Endothelial cell (in vitro differentiated cells): ENCODE measurements around the gene NLRP10. TPM values are rescaled to one million over a fixed set of nuclear protein-coding genes. Genes with fewer than 3 reads are reported as not detected.

Experiments
- DNase-seq: peaks from one replicate; pipeline ENCODE4 v3.0.0; 2021; ENCODE audit warnings: low spot score
- H3K27ac Mint-ChIP-seq: one replicate; pipeline ENCODE4 v1.8.0; 2021; ENCODE audit warnings: mixed read lengths, inconsistent platforms; ENCODE audit not compliant: unreplicated experiment
- H3K27me3 Mint-ChIP-seq: one replicate; pipeline ENCODE4 v1.8.0; 2021; ENCODE audit warnings: mild to moderate bottlenecking, moderate library complexity, mixed read lengths, inconsistent platforms; ENCODE audit not compliant: unreplicated experiment
- H3K36me3 Mint-ChIP-seq: one replicate; pipeline ENCODE4 v1.8.0; 2021; ENCODE audit warnings: mild to moderate bottlenecking, low read depth, mixed read lengths, inconsistent platforms; ENCODE audit not compliant: unreplicated experiment
- H3K4me1 Mint-ChIP-seq: one replicate; pipeline ENCODE4 v1.8.0; 2021; ENCODE audit warnings: mild to moderate bottlenecking, mixed read lengths, inconsistent platforms; ENCODE audit not compliant: unreplicated experiment
- H3K4me3 Mint-ChIP-seq: one replicate; pipeline ENCODE4 v1.8.0; 2021; ENCODE audit warnings: mild to moderate bottlenecking, mixed read lengths, inconsistent platforms; ENCODE audit not compliant: unreplicated experiment
- H3K9me3 Mint-ChIP-seq: one replicate; pipeline ENCODE4 v1.8.0; 2021; ENCODE audit warnings: mixed read lengths, inconsistent platforms; ENCODE audit not compliant: unreplicated experiment
- total RNA-seq: library from RNA; stranded (reverse); fragmentation: NEBNext Ultra II Directional; extraction: Animal tissue kit (Norgen Biotek cat#: 25700); gene quantifications from one replicate; pipeline ENCODE4 v1.2.1, GENCODE V29; 2021; ENCODE audit not compliant: unreplicated experiment
- TF ChIP-seq, protein P1 (sequence below): fragments of 200-600 bp; sonication (generic); IDR thresholded peaks from one replicate; pipeline ENCODE4 v1.5.0; 2021; ENCODE audit warnings: antibody characterized with exemption; ENCODE audit not compliant: unreplicated experiment

Gene NLRP10
- total RNA-seq, 1 donor from 2014 or later = not detected

- TF ChIP-seq, protein P1, sequence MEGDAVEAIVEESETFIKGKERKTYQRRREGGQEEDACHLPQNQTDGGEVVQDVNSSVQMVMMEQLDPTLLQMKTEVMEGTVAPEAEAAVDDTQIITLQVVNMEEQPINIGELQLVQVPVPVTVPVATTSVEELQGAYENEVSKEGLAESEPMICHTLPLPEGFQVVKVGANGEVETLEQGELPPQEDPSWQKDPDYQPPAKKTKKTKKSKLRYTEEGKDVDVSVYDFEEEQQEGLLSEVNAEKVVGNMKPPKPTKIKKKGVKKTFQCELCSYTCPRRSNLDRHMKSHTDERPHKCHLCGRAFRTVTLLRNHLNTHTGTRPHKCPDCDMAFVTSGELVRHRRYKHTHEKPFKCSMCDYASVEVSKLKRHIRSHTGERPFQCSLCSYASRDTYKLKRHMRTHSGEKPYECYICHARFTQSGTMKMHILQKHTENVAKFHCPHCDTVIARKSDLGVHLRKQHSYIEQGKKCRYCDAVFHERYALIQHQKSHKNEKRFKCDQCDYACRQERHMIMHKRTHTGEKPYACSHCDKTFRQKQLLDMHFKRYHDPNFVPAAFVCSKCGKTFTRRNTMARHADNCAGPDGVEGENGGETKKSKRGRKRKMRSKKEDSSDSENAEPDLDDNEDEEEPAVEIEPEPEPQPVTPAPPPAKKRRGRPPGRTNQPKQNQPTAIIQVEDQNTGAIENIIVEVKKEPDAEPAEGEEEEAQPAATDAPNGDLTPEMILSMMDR = no peak
- no peak for DNase-seq
- Mint-ChIP-seq H3K27me3 (peaks cover 8% of the 10 kb centered on the region), H3K9me3 (no peaks in the 10 kb centered on the region), H3K36me3 (peaks cover 4% of the 10 kb centered on the region), H3K4me3 (no peak overlapping the region), H3K4me1 (no peaks in the 10 kb centered on the region), H3K27ac (no peak overlapping the region)
Measured at GRCh38 chr11:7918141-7918540, 47.1 kb downstream of the NLRP10 start.

Other genes starting within 250 kb of the NLRP10 start
- 0.26 TPM for gene OR5P2, start 168.5 kb downstream of the NLRP10 start, total RNA-seq
- gene OR5P3, start 134.6 kb downstream of the NLRP10 start, total RNA-seq = not detected
- not detected for gene OR10A6, start 34.2 kb downstream of the NLRP10 start, total RNA-seq
- gene OR10A3, start 23.7 kb downstream of the NLRP10 start, total RNA-seq = not detected
- gene EIF3F, start 21.9 kb upstream of the NLRP10 start, total RNA-seq = 515 TPM
- 2.9 TPM for gene TUB, start 115.8 kb upstream of the NLRP10 start, total RNA-seq
- 5.6 TPM for gene RIC3, start 203.6 kb upstream of the NLRP10 start, total RNA-seq